ENCODE measurements around the gene CCDC93.

CCDC93 gene

GRCh38 chr2:117902933-117903332 is 110.9 kb downstream of the CCDC93 start:
- TF ChIP-seq CTCF (IDR thresholded peaks at IDR 0.05; ENCODE audit: low read depth, low read length, missing control alignments) = no peak
- no peak for DNase-seq (ENCODE audit: low read depth)
- H3K4me3 ChIP-seq (ENCODE audit: low read depth, low read length) = no peak overlapping the region

- TF ChIP-seq CTCF (IDR thresholded peaks at IDR 0.05; ENCODE audit: low read depth, low read length, missing control alignments) = no peak
- no peak for DNase-seq (ENCODE audit: low read depth)
- no peak overlapping the region for H3K4me3 ChIP-seq (ENCODE audit: low read depth, low read length)
These were observed 125.0 kb downstream of the CCDC93 start for GRCh38 chr2:117888897-117889296.

GRCh38 chr2:117885308-117885707 is 128.6 kb downstream of the CCDC93 start:
- H3K4me3 ChIP-seq (ENCODE audit: low read depth, low read length) = no peak overlapping the region
- TF ChIP-seq CTCF (IDR thresholded peaks at IDR 0.05; ENCODE audit: low read depth, low read length, missing control alignments) = no peak
- DNase-seq (ENCODE audit: low read depth) = no peak

- DNase-seq (ENCODE audit: low read depth) = no peak
- H3K4me3 ChIP-seq (ENCODE audit: low read depth, low read length) = no peak overlapping the region
- no peak for TF ChIP-seq CTCF (IDR thresholded peaks at IDR 0.05; ENCODE audit: low read depth, low read length, missing control alignments)
These were observed 134.9 kb downstream of the CCDC93 start for GRCh38 chr2:117879003-117879402.

- no peak for DNase-seq (ENCODE audit: low read depth)
- H3K4me3 ChIP-seq (ENCODE audit: low read depth, low read length) = no peak overlapping the region
- TF ChIP-seq CTCF (IDR thresholded peaks at IDR 0.05; ENCODE audit: low read depth, low read length, missing control alignments) = no peak
These were observed 138.1 kb downstream of the CCDC93 start for GRCh38 chr2:117875786-117876185.

Data from GM12864 (cell line).